HL-60/S4 treated with phorbol 12-myristate 13-acetate at 8.2 ng/mL for 4 days and 3 days (cell line): ENCODE data around the gene OTUD7B.

Experiments
- in situ Hi-C: fragments of 300-500 bp; cut with MboI; formaldehyde crosslinking; loops from 2 replicates; pipeline ENCODE4 v1.15.0; 2022; ENCODE audit warnings: low sequenced_read_pairs

Gene OTUD7B

GRCh38 chr1:149925751-149926150, 84.8 kb downstream of the OTUD7B start:
- in situ Hi-C loops = no loop called here

DNA sequence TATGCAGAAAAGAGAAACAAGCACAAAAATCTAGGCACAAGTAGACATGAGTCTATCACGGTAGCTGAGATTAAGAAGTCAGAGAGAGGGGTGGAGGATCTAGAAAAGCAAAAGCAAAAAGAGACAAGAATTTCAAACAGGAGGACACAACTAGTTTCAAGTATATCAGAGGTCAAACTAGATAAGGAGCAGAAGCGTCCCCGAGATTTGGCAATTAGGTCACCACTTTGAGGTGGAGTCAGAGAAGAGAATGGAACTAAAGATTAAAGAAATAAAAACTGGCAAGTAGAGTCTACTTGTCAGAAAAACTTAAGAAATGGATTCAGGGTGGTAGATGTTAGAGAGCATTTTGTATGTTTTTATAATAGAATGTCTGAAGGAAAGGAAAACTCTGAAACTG, 85.2 kb downstream of the OTUD7B start:
- in situ Hi-C loops = no loop called here

DNA sequence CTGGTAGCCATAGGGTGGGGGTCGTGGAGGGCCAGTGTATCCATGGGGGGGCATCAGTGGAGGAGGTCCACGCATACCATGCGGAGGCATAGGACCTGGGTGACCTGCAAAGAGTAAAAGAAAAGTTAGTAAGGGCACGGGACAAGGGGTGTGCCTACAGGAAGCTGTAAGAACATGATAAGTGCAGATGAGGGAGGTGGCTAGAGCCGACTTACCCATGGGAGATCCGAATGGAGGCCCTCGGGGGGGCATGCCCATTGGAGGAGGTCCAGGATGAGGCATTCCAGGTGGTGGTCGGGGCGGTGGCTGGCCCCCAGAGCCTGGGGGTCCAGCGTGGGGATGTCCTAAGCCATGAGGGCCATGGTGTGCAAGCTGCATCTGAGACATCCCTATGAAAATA, 86.9 kb downstream of the OTUD7B start:
- in situ Hi-C loops = no loop called here

DNA sequence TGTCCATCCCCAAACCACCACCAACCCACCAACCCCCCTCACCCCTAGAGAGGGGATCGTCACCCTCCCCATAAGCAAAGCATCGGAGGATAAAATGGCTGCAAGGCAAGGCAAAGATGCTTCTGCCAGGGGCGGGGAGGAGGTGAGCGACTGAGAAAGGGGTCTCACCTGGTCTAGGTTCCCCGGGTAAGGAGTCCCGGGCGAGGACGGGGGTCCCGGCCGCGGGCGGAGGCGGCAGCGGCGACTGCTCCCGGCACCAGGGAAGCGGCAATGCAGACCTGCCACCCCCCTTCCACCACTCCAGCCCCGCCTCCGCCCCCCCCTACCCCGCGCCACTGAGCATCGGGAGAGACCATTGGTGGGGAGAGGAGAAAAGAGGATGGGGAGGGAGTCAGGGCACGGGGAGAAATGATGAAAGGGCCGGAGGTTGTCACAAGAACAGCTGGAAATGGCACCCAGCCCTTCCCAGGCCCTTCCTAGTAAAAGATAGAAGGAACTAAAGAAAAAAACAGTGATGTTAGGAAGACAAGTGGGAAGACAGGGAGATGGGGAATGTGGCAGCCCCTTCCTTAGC, 92.9 kb downstream of the OTUD7B start, which contains the start of gene SV2A:
Gene SV2A (minus strand): TSS at position 274 of the 574 bp plus-strand sequence. CDS start 4,004 bp downstream, outside the sequence.
- in situ Hi-C loops = no loop called here

- in situ Hi-C loops = no loop called here
Observed at GRCh38 chr1:149916898-149917252, 93.7 kb downstream of the OTUD7B start.

DNA sequence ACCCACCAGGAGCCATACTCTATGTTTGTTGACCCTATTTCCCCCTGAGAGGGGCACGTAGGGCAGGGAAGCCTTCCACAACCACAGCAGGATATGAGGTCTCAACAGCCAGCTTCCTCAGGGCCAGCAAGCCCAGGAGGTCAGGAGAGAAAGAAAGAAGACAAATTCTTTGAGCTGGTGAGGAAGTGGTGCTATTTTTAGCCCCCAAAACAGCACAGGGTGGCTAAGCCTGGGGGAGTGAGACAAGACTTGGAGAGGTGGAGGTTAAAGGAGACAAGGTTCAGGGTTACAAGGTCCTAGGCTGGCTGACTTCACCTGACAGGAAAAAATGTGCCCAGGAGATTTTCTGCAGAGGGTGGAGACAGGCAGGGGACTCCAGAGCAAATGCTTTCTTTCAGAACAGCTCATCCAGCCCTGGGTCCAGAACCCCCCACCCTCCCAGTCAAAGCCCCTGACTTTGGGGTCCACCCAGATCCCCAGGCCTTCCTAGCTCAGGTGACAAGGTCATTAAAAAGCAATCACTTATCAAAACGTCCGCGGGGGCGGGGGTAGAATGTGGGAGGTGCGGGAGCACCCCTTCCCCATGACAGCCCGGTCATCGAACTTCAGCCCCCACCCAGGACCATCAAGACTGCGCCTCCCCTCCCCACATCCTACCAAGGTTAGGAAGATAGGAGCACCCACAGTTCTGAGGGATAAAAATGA, 94.2 kb downstream of the OTUD7B start:
- in situ Hi-C loops = no loop called here

- in situ Hi-C loops = no loop called here
Observed at GRCh38 chr1:149915429-149916192, 94.9 kb downstream of the OTUD7B start.

- in situ Hi-C loops = no loop called here
Observed at GRCh38 chr1:149914545-149914944, 96.0 kb downstream of the OTUD7B start.

DNA sequence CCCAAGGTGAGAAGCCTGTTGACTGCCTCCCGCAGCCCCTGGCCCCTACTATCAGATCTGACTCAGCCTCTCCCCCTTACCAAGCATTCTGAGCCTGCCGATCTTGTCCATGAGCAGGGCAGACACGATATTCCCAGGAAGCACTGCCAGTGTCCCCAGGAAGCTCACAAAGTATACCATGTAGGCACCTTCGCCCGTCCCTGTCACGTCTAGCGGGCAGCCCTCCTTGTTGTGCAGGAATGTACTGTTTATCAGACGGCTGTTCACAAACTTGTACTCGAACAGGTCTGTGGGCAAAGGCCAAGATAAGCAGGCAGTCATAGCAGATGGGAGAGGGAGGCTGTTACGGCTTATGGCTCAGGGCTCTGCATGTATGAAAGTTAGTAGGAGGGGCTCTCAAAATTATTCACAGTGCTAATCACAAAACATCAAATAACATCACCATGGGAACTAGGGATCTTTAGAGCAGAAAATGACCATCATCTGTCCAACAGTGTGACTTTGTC, 103.9 kb downstream of the OTUD7B start:
- in situ Hi-C loops = no loop called here

DNA sequence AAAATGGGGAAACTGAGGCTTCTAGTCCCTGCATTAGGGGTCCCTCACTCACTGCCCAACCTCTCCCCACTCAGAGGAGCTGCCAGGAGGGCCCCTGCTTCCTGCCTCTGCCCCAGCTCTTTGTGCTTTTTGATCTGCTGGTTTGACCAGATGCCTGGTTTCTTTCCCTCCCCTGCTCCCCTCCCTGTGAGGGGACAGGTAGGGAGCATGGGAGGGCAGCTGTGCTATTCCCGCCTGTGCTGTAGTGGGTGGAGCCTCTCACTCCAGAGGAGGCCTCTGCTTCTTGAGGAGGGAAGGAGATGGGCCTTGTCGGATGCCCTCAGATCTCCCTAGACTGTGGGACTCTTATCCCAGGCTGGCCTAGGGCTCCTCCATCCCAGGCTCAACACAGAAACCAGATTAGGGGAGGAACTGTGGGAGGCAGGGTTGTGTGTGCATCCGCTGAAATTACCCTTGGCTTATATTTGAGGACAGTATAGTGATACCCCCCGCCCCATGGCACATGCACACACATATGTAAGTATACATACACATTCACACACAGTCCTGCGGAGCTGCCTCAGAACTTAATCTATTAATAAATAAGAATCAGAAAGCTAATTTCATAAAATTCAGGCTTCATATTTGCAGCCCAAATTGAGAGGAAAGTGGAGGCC, 106.6 kb downstream of the OTUD7B start:
- in situ Hi-C loops = no loop called here

- in situ Hi-C loops = no loop called here
Observed at GRCh38 chr1:149899460-149900284, 110.9 kb downstream of the OTUD7B start, which contains the start of gene BOLA1. BOLA1 (plus strand) TSS chr1:149899568; CDS start chr1:149900060, 492 bp downstream.

- in situ Hi-C loops = no loop called here
Observed at GRCh38 chr1:149896575-149896974, 114.0 kb downstream of the OTUD7B start.

DNA sequence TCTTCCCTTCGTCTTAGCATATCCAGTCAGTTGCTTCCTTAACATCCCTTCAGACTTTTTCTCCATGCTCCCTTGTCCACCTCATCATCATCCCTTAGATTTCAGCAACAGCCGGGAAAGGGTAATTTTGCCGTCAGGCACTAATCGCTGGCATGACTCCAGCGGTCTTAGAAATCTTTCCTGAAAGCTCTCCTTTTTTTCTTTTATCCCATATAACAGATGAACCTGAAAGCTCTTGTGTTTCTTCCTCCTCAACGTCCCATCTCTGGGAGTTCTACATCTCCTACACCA, 121.6 kb downstream of the OTUD7B start:
- in situ Hi-C loops = no loop called here

DNA sequence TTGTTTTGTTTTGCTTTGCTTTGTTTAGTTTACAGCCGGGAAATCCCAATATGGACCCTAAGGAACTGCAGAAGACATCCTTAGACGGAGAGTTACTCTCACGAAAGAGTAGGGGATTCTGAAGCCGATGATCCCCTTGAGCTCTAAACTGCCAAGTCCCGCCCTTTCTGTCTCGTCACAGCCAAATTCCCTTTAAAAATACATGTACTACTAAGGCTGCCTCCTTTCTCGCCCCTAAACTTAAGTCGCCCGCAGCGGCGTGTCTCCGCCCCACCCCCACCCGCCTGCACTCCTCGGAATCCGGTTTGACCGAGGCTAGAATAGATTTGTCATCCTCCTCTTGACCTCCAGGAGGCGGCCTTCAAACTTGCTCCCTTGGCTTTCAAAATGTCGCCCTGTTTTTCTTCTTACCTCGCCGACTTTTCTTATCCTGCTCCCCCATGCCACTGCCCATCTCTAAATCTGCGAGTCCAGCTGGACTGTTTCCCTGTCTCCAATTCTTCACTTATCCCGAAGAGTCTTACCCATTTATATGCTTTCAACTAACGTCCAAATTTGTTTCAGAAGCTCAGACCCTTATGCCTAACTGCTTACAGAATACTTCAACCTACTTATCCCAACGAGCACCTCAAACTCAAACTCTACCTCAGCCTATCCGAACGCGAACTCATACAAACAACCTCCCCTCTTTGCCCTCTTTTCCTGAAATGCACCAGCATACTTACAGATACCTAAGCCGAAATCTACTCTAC, 122.1 kb downstream of the OTUD7B start:
- in situ Hi-C loops = no loop called here
